Uterus (tissue), 4 donors: ENCODE data around the gene STAG2. TPM values are rescaled to one million over a fixed set of nuclear protein-coding genes. Genes with fewer than 3 reads are reported as not detected.

Source experiments
- DNase-seq, 2 donors: peaks; one replicate each; pipeline ENCODE4 v3.0.0-alpha.2; 2019 to 2020
- H3K27ac ChIP-seq, 2 donors: fragments of 200-600 bp; sonication (generic); 1 replicate in 1 of 2; 2 replicates in 1 of 2; pipeline ENCODE4 v1.5.1; 2016 to 2018
- H3K27me3 ChIP-seq, 2 donors: fragments of 200-600 bp; sonication (generic); one replicate each; pipeline ENCODE4 v1.5.1; 2018 to 2019; ENCODE audit warnings: control low read depth in 1 of 2
- H3K36me3 ChIP-seq, 2 donors: fragments of 200-600 bp; sonication (generic); one replicate each; pipeline ENCODE4 v1.5.1; 2019; ENCODE audit warnings: control low read depth in 1 of 2
- H3K4me1 ChIP-seq, 2 donors: fragments of 200-600 bp; sonication (generic); one replicate each; pipeline ENCODE4 v1.5.1; 2018 to 2019; ENCODE audit warnings: control low read depth in 1 of 2
- H3K4me3 ChIP-seq, 2 donors: fragments of 200-600 bp; sonication (generic); 1 replicate in 1 of 2; 2 replicates in 1 of 2; pipeline ENCODE4 v1.5.1; 2018 to 2019; ENCODE audit warnings: mild to moderate bottlenecking in 1 of 2
- H3K9me3 ChIP-seq, 2 donors: fragments of 200-600 bp; sonication (generic); one replicate each; pipeline ENCODE4 v1.5.1; 2019; ENCODE audit warnings: control low read depth in 1 of 2
- CTCF ChIP-seq, 4 experiments: fragments of 200-600 bp in 2 of 4; fragments of 450-650 bp in 2 of 4; sonication (generic) in 2 of 4; IDR thresholded peaks; one replicate each; pipeline ENCODE4 v1.5.1; 2016 to 2019; ENCODE audit warnings: antibody characterized with exemption in 4 of 4, mild to moderate bottlenecking in 2 of 4, moderate library complexity in 1 of 4
- POLR2A ChIP-seq, 2 donors: fragments of 450-650 bp; IDR thresholded peaks; one replicate each; pipeline ENCODE4 v1.6.1; 2016; ENCODE audit warnings: antibody characterized with exemption in 2 of 2, mild to moderate bottlenecking in 1 of 2, moderate library complexity in 1 of 2
- intact Hi-C: fragments of 100-400 bp; cut with DNase I; formaldehyde crosslinking; loops from one replicate; pipeline ENCODE4 v1.15.1; 2023; ENCODE audit warnings: low total_unique reads
- total RNA-seq, 4 donors: library from RNA; depleted of rRNA in 3 of 4; stranded (reverse); fragments of >200 nt in 3 of 4; gene quantifications; one replicate each; pipeline versions ENCODE4 v1.1.0 to v1.2.4, GENCODE V29; 2014 to 2023
- donor health status: DM: yes; HTN: yes; CAD: no.

Gene STAG2
- total RNA-seq, 4 donors from 2014 or later = 32.5 to 170 (median 83.4) TPM

DNA sequence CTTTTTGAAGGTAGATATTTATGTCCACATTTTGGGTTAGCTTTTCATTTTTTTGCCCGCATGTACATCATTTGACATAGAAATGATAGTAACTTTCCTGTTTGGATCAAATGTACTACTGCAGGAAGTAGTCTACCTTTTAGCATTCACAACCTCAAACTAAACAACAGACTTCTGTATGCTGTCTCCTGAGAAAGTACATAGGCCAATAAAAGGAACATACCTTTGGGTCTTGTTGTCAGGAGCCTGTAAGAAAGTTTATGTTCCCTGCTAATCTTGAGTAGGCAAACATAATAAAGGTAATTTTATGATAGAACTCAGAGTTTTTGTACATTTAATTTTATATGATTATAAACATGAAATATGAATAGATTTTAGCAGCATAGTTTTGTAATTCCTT lies 54.2 kb downstream of the STAG2 start:
- H3K27me3 ChIP-seq = no peaks in the 10 kb centered on the region
- no peak overlapping the region for H3K27ac ChIP-seq
- TF ChIP-seq CTCF (IDR thresholded peaks at IDR 0.05) (no peak), POLR2A (IDR thresholded peaks at IDR 0.05) (no peak)
- H3K9me3 ChIP-seq = no peaks in the 10 kb centered on the region
- DNase-seq = no peak
- intact Hi-C loops = no loop called here
- no peak overlapping the region for H3K4me3 ChIP-seq
- no peaks in the 10 kb centered on the region for H3K36me3 ChIP-seq
- no peaks in the 10 kb centered on the region for H3K4me1 ChIP-seq

DNA sequence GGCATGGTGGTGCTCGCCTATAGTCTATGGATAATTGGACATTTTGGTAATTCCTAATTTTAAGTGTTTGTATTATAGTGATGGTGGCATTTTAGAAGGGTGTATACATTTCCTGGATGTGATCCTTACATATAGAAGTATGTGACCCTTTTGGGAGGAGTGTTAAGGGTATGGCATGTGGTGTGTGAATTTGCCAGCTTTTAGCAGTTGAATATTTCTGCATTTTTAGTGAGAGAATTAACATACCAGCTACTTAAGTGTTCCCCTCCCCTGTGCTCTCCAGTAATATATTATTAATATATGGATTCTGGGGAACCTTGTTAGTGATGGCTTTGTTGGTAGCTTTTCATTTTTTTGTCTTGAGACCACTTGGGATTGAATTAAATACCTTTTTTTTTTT lies 55.3 kb downstream of the STAG2 start:
- TF ChIP-seq POLR2A (IDR thresholded peaks at IDR 0.05) = no peak
- TF ChIP-seq CTCF (IDR thresholded peaks at IDR 0.05) = no peak
- no peaks in the 10 kb centered on the region for H3K27me3 ChIP-seq
- no peaks in the 10 kb centered on the region for H3K4me1 ChIP-seq
- no peaks in the 10 kb centered on the region for H3K9me3 ChIP-seq
- H3K4me3 ChIP-seq = no peak overlapping the region
- no peak for DNase-seq
- no peaks in the 10 kb centered on the region for H3K36me3 ChIP-seq
- no peak overlapping the region for H3K27ac ChIP-seq
- intact Hi-C loops = no loop called here

- intact Hi-C loops = no loop called here
- TF ChIP-seq POLR2A (IDR thresholded peaks at IDR 0.05) = no peak
- peak in 1 of 4 experiments; percentile 8 for TF ChIP-seq CTCF (IDR thresholded peaks at IDR 0.05)
- H3K36me3 ChIP-seq = no peaks in the 10 kb centered on the region
Observed at GRCh38 chrX:124018023-124018422, 56.5 kb downstream of the STAG2 start.

GRCh38 chrX:124023838-124024238 lies 62.3 kb downstream of the STAG2 start:
- H3K36me3 ChIP-seq = no peaks in the 10 kb centered on the region
- no peak overlapping the region for H3K27ac ChIP-seq
- intact Hi-C loops = no loop called here
- no peak overlapping the region for H3K4me3 ChIP-seq
- no peaks in the 10 kb centered on the region for H3K27me3 ChIP-seq
- no peaks in the 10 kb centered on the region for H3K4me1 ChIP-seq
- DNase-seq = no peak
- no peaks in the 10 kb centered on the region for H3K9me3 ChIP-seq
- TF ChIP-seq POLR2A (IDR thresholded peaks at IDR 0.05) (no peak), CTCF (IDR thresholded peaks at IDR 0.05) (no peak)

More at GRCh38 chrX:124018023-124018422, 56.5 kb downstream of the STAG2 start:
- DNase-seq = no peak
- Histone ChIP-seq H3K9me3 (no peaks in the 10 kb centered on the region), H3K27me3 (no peaks in the 10 kb centered on the region), H3K4me3 (no peak overlapping the region), H3K4me1 (no peaks in the 10 kb centered on the region), H3K27ac (no peak overlapping the region)

DNA sequence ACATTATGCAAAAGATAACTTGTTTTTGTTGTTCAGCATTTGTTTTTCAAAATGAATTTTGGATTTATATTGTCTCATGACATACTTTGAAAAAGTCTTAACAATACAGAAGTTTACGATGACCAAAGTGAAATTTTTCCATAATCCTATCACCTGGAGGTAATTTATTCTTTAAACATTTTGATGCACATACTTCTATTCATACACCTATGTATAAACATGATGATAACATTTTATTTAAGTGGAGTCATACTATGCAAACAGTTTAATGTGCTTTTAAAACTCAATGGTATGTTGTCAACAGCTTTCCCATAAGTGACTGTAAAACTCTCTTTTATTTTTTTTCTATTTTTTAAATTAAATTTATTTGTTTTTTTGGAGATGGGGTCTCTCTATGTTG lies 65.0 kb downstream of the STAG2 start:
- DNase-seq = no peak
- no peaks in the 10 kb centered on the region for H3K27me3 ChIP-seq
- H3K9me3 ChIP-seq = no peaks in the 10 kb centered on the region
- H3K36me3 ChIP-seq = no peaks in the 10 kb centered on the region
- H3K4me1 ChIP-seq = no peaks in the 10 kb centered on the region
- intact Hi-C loops = no loop called here
- no peak overlapping the region for H3K27ac ChIP-seq
- TF ChIP-seq CTCF (IDR thresholded peaks at IDR 0.05) (no peak), POLR2A (IDR thresholded peaks at IDR 0.05) (no peak)
- H3K4me3 ChIP-seq = no peak overlapping the region
